Effector CD4-positive, alpha-beta T cell (primary cell): ENCODE data around the gene DNAJB5.
"Not testable (repeated sequence)": the region's sequence is repeated elsewhere in the genome, so short reads cannot be mapped to it uniquely, and the experiment has no call there.

Experiments used
- DNase-seq: peaks from one replicate; pipeline ENCODE4 v3.0.0-alpha.2; 2020

The DNAJB5 gene

DNA sequence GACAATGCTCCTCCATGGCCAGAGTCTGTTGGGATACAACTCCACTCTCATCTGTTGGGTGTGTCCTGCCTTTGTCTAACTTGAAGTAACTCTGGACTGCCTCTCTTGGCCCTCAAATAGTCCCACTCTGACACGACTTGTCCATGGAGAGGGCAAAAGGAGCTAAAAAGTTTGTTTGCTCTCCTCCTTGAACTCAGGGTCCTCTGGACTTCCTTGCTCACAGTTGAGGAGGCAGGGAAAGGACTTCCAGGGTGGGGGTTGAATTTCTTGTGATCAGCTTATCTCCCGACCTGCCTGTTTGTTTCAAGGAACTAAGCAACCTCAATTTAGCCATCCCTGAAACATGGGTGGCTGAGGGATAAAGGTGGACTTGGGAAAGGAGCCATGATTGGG is 11.7 kb downstream of the DNAJB5 start:
- DNase-seq = no peak

DNA sequence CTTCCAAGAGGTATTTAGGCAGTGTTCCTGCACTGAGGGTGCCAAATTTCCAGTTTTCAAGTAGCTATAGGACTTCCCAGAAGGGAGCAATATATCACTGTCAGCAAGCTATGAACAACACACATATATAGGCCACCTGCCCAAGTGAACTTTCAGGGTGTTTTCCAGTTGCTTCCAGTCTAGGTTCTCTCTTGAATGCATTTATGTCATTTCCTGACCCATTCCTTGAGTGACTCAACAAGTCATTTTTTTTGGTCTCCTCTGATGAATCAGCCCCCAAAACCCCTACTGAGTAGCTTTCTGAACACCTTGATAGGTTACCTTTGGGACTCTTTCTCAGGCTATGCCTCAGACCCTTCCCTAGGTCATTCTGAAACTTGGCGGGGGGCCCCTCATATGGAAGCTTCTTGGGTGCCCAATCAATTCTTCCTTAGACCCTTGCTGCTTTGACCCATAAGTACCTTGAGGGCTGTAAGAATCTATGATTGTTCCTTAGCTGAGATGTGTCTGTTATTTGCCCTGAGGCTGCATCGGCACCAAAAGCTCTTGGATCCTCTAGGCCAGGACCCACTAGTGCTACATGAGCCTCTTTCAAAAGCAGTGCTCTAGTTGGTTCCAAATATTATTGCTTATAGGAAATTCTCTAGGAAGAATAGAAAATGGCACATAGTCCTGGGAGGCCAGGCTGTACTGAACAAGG is 12.4 kb downstream of the DNAJB5 start:
- DNase-seq = no peak

DNA sequence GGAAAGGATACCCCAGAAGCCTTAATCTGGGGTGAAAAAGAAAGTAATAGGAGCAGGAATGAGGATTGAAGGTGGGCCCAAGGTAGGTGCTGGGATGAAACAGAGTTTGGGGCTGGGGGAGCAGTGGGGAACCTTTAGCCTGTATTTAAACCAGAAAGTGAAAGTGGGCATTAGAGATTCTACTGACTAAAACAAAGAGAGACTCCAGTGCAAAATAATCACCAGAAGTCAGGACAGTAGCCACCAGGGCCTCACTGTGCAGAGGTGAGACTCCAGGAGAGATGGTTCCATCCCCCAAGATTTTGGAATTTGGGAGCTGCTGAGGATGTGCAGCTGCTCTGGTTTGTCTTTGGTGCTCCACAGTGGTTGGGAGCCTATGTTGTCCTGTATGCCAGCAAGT is 13.1 kb downstream of the DNAJB5 start:
- DNase-seq = no peak

DNA sequence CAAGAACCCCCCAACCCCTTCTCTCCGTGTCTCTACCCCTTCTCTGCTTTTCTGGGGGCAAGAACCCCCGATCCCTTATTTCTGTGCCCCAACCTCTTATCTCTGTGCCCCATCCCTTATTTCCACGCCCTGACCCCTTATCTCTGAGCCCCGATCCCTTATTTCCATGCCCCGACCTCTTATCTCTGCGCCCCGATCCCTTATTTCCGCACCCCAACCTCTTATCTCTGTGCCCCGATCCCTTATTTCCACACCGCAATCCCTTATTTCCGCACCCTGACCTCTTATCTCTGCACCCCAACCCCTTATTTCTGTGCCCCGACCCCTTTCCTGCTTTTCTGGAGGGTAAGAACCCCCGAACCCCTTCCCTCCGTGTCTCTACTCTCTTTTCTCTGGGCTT is 14.8 kb downstream of the DNAJB5 start:
- DNase-seq = not testable (repeated sequence)

DNA sequence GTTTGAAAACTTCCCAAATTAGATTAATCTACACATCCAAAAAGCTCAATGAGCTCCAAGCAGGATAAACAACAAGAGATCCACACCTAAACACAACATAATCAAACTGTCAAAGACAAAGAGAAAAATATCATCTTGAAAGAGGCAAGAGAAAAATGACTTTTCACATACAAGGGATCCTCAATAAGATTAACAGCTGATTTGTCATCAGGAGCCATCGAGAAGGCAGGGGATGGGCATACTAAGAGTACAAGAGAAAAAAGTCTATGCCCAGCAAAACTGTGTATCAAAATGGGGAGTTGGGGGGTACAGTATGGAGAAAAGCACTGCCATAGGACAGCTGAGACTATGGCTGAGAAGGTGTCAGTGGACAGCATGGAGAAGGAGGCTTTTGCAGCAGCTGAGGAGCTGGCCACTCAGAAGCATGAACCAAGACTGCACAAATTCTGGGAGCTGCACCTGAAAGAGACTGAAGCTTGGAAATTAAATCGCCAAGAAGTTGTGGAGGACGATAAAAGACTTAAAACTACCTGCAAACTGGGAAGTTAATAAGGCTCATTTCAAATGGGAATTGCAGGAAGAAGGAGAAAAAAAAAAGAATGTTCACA is 20.9 kb downstream of the DNAJB5 start:
- no peak for DNase-seq

DNA sequence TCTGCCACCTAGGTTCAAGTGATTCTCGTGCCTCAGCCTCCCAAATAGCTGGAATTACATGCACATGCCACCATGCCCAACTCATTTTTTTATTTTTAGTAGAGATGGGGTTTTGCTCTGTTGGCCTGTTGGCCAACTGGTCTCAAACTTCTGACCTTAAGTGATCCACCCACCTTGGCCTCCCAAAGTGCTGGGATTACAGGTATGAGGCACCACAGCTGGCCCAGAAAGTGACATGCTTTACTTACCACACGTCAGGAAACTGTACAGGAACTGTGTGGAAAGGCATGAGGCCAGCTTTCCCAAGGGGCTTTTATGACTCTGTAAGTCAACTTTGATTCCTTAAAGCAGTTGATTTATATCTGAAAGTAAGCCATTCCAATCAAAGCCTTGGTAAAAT is 25.0 kb downstream of the DNAJB5 start:
- no peak for DNase-seq

DNA sequence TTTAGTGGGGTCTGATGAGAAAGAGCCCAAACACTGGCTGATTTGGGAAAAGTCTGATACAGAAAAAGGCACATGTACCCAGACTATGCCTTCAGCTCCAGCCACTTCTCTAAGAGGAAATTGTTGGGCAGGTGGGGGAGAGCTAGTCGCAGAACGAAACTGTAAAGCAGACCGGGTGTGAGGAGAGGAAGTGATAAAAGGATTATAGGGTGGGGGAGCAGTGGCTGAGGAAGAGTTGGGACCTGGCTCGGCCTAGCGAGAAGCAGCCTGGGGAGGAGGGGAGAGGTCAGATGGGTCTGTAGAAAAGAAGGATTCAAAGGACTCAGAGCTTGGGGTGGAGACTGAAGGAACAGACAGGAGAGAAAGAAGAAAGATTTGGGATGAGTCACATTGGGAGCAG is 33.9 kb downstream of the DNAJB5 start:
- DNase-seq = not testable (repeated sequence)

DNA sequence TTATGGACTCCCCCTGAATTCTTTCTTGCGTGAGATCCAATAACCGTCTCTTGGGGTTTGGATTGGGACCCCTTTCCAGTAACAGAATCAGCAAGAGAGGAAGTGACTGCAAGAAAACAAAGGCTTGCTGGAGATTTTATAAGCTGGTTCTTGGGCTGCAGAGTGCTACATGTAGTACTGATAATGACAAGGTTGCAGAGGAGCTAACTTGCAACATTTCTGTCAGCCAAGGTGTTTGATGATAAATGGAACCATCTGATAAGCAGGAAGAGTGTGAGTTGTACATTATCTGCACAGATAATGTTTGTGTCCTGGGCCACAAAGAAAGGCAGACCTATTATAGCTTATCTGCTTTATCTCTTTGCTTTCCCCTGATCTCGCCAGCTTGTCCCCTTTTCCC is 37.1 kb downstream of the DNAJB5 start:
- no peak for DNase-seq

DNA sequence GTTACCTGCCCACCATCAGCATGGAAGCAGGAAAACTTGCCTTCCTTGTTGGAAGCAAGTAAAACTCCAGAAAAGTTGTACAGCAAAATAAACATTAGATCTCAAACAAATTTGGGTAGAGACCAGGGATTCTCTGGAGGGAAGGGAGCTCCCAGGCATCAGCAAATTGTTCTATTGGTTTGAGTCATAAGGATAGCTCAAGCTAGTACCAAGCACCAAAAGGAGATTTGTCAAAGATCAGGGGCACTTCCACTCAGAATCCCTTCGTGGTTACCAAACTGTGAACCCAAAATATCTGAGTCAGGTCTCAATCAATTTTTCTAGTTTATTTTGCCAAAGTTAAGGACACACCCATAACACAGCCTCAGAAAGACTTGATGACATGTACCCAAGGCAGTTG is 37.8 kb downstream of the DNAJB5 start:
- no peak for DNase-seq

DNA sequence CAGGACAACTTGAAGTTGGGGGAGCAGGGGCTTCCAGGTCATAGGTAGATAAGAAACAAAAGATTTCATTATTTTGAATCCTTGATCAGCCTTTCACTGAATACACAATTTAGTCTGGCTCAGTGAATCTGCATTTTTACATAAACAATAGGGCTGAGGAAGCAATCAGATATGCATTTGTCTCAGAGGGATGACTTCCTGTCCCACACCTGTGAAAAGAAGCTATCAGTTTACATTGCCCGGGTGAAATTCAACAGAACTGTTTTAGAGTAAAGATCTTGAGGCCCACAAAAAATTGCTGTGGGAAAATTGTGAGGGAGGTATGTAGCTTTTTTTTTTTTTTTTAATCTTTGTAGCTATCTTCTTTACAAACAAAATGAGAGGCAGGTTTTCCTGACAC is 38.3 kb downstream of the DNAJB5 start:
- DNase-seq = no peak

DNA sequence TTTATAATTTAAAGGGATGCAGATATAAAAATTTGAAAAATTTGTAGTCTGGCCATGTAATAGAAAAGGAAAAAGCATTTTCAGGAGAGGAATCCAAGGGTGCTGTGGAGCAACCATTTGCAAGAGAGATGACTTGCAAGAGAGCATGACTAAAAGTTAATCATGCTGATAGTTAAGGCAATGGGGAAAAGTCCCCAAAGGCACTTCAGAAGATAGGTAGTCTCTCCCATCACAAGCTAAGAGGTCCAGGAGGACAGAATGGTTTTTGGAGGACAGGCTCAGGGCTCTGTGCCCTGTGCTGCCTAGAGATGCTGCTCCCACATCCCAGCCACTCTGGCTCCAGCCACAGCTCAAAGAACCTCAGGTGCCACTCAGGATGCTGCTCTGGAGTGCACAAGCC is 38.8 kb downstream of the DNAJB5 start:
- no peak for DNase-seq

DNA sequence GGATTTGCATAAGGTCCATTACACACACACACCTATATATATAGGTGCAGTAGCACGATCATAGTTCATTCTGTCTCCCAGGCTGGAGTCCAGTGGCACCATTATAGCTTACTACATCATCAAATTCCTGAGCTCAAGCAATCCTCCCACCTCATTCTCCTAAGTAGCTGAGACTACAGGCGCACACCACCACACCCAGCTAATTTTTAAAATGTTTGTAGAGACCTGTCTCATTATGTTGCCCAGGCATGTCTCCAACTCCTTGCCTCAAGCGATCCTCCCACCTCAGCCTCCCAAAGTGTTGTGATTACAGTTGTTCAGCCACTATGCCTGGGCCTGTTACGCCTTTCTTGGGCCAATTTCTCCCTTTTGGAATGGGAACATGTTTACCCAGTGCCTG is 39.7 kb downstream of the DNAJB5 start:
- no peak for DNase-seq

DNA sequence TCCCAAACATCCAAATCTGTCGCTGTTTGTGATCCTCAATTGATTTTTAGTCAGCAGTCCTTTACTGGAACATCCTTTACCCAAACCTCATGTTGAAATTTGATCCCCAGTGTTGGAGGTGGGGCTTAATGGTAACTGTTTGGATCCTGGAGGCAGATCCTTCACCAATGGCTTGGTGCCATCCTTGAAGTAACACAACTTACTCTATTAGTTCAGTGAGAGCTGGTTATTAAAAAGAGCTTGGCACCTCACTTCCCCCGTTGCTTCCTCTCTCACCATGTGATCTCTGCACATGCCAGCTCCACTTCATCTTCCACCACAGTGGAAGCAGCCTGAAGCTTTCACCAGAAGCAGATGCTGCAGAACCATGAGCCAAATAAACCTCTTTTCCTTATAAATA is 40.3 kb downstream of the DNAJB5 start:
- DNase-seq = no peak

DNA sequence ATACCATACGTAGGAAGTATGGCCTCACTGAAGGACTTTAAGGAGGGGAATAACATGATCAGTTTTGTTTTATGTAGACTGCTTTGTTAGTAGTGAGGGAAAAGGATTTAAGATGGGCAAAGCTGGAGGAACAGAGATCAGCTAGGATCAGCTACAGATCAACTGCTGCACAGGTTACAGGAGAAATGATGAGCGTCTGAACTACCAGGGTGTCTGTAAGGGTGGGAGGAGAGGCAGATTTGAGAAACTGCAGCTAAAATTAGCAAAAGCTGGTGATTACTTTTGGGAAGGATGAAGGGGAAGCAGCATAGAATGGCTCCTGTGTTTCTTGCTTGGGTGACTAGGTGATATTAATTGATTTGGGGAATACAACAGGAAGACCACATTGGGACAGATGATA is 43.6 kb downstream of the DNAJB5 start:
- no peak for DNase-seq

DNA sequence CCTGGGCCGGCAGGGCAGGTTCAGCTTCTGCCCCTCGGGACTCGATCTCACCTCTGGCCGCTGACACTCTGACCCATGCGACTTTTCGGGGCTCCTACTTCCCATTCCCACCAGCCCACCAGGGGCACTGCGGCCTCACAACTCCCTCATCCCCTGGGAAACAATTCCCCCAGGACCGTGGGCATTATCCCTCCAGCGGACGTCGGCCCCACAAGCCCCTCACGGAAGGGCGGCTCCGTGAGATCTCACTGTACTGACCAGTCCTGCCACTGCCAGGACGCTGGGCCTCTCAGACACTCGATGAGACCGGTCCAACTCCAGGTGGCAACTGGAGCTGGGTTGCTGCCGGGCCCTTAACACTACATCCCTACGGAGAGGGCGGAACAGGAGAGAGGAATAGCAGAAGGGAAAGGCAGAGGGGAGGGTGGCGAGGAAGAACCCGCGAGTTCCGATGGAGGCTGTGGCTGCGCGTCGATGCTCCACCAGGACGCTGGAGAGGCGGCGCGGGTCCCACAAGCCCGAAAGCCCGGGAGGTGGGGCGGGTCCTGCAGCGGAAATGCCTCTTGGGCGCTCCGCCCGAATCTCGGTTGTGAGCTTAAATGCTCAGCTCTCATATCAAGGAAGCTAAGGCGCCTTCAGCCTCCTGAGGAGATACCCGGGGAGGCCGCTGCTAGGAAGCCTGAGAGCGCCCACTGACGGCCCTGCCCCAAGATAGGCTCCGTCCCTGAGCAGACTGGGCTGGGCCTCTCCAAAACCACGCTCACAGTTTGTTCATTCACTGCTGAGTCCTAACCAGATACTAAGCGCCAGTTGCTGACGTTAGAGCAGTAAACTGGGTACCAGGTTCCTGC is 46.5 kb downstream of the DNAJB5 start:
- peak; percentile 23 for DNase-seq

DNA sequence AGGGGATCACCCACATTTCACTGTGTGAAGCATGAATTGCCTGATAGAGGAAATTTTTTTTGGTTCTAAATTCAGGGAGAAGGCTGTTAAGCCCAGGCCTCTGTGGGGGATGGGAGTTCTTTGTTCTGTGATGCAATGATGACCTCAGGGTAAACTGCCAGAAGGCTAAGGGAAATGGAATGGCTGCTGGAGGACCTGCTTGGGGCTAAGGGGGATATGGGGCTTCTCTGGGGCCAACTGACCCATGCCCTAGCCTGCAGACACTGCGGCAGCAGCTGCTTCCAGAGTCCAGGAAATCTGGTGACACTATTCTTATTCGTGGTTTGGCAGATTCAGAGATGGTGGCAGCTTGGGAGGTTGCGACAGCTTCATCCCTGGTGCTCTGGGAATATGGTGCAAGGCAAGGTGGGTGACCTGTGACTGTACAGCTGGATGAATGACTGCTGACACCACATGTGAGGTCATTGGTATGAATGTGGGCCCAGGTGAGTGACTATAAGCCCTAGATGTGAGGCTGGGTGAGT is 52.6 kb downstream of the DNAJB5 start:
- DNase-seq = no peak

DNA sequence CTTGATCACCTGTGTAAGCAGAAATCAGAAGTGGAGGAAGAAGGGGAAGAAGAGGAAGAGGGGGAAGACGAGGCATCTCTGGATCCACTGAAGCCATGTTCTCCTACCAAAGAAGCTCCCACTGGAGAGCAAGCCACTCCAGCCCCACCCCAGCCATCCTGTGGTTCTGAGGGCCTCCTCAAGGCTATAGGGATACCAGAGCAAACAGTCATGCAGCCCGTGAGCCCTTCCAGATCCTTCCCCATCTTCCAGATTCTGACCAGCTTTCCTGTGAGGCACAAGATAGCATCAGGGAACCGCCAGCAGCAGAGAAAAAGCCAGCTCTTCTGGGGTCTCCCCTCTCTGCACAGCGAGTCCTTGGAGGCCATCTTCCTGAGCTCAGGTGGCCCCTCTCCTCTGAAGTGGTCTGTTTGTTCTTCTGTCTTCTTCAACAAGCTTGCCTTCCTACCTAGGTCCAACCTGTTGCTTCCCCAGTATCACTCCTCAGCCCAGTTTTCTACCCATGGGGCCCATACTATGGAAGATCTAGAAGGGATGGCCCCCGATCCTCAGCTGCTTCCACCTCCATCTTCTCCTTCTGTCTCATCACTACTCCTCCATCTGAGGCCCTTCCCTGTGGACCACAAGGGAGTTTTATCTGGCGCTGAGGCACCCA is 53.5 kb downstream of the DNAJB5 start:
- DNase-seq = no peak

DNA sequence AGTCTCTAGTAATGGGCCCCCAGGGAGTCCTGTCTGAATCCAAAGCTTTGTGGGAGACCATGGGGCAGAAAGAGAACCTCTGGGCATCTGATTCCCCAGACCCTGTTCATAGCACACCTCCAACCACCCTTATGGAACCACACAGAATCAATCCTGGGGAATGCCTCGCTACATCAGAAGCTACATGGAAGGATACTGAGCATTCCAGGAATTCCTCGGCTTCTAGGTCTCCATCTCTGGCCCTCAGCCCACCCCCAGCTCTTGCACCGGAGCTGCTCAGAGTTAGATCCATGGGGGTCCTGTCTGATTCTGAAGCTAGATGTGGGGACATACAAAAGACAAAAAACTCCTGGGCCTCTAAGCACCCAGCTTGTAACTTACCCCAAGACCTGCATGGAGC is 54.5 kb downstream of the DNAJB5 start:
- no peak for DNase-seq
